Left cardiac atrium (tissue), 4 donors: ENCODE data around the gene USP34. TPM values are rescaled to one million over a fixed set of nuclear protein-coding genes. Genes with fewer than 3 reads are reported as not detected.
"Not testable (repeated sequence)": the region's sequence is repeated elsewhere in the genome, so short reads cannot be mapped to it uniquely, and the experiment has no call there.

Experiments
- ATAC-seq, 2 donors: fragments of 200-7000 bp; cut with Tn5 transposase; one replicate each; pipeline ENCODE4 v1.9.1; 2020; ENCODE audit warnings: mild to moderate bottlenecking in 2 of 2, moderate library complexity in 2 of 2
- DNase-seq: peaks from one replicate; pipeline ENCODE4 v3.0.0-alpha.2; 2020
- intact Hi-C, 2 donors: fragments of 100-400 bp; cut with DNase I; formaldehyde crosslinking; loops; one replicate each; pipeline versions ENCODE4 v1.14.1 to v1.15.1; 2022 to 2023
- long read RNA-seq: library from polyadenylated mRNA; unstranded; transcript quantifications from one replicate; pipeline ENCODE4 v2.0.0, GENCODE V29; 2021
- total RNA-seq, 2 donors: library from RNA; stranded (reverse); fragmentation: NEBNext Ultra II Directional; extraction: Animal tissue kit (Norgen Biotek cat#: 25700); gene quantifications; one replicate each; pipeline ENCODE4 v1.2.1, GENCODE V29; 2021
- donor health status: DM: no; HTN: yes; CAD: no.
- donor health status: DM: no; HTN: yes; CAD: no; lungs with severe emphysema.
- donor health status: DM: yes; HTN: yes; CAD: no.
- donor health status: Dilated cardiomyopathy.

Gene USP34
- total RNA-seq: 10 to 100 TPM; 44.1 to 60.4 TPM
- long read RNA-seq, partial matches to known transcripts: 2 of 5 reads
- long read RNA-seq, other reads (novel, unspliced or antisense): 3 of 5 reads

GRCh38 chr2:61470965-61471904, at the start of gene USP34:
USP34 (minus strand) TSS chr2:61471087; CDS start chr2:61470692, 395 bp downstream.
- intact Hi-C loops: loop anchor here in 1 of 2 donors (5.0 kb wide), 1 partner anchor 66 kb away; the partner anchor contains the start of gene XPO1
- peak; percentile 96 to 98 for ATAC-seq

GRCh38 chr2:61520261-61520660, 49.4 kb upstream of the USP34 start:
- no peak for ATAC-seq
- no peak for DNase-seq
- intact Hi-C loops: loop anchor here in 1 of 2 donors (10.0 kb wide), 1 partner anchor 335 kb away; the partner anchor contains the start of gene FAM161A

More at GRCh38 chr2:61470965-61471904, at the start of gene USP34:
- DNase-seq: peak; percentile 95

GRCh38 chr2:61512768-61513398, 42.0 kb upstream of the USP34 start:
- ATAC-seq (no peak), DNase-seq (no peak)
- intact Hi-C loops: no loop called here

- DNase-seq (no peak), ATAC-seq (no peak)
- intact Hi-C loops: no loop called here
Observed at GRCh38 chr2:61510674-61511671, 40.1 kb upstream of the USP34 start.

- intact Hi-C loops: no loop called here
- no peak for ATAC-seq
- no peak for DNase-seq
Observed at GRCh38 chr2:61504949-61505348, 34.1 kb upstream of the USP34 start.

GRCh38 chr2:61499060-61499459, 28.2 kb upstream of the USP34 start:
- ATAC-seq (no peak), DNase-seq (no peak)
- intact Hi-C loops: no loop called here

GRCh38 chr2:61493523-61493942, 22.6 kb upstream of the USP34 start:
- intact Hi-C loops: no loop called here
- ATAC-seq (no peak), DNase-seq (no peak)

- ATAC-seq (no peak), DNase-seq (no peak)
- intact Hi-C loops: no loop called here
Observed at GRCh38 chr2:61492476-61492875, 21.6 kb upstream of the USP34 start.

GRCh38 chr2:61485281-61485680, 14.4 kb upstream of the USP34 start:
- no peak for DNase-seq
- ATAC-seq: no peak
- intact Hi-C loops: no loop called here

GRCh38 chr2:61478086-61478485, 7.2 kb upstream of the USP34 start:
- DNase-seq: no peak
- no peak for ATAC-seq
- intact Hi-C loops: no loop called here

GRCh38 chr2:61476929-61477589, 6.2 kb upstream of the USP34 start:
- intact Hi-C loops: not testable (repeated sequence)

GRCh38 chr2:61471905-61472805, 1.3 kb upstream of the USP34 start:
- intact Hi-C loops: loop anchor here in 1 of 2 donors (5.0 kb wide), 1 partner anchor 65 kb away; the partner anchor contains the start of gene XPO1
- ATAC-seq (peak in 1 of 2 donors; percentile 2), DNase-seq (no peak)

More at GRCh38 chr2:61476929-61477589, 6.2 kb upstream of the USP34 start:
- DNase-seq, ATAC-seq: not testable (repeated sequence)

GRCh38 chr2:61470122-61470951, 550 bp downstream of the USP34 start:
- ATAC-seq: peak; percentile 76 to 79
- DNase-seq: peak; percentile 90
- intact Hi-C loops: loop anchor here in 1 of 2 donors (5.0 kb wide), 1 partner anchor 67 kb away; the partner anchor contains the start of gene XPO1

GRCh38 chr2:61469424-61470121, 1.3 kb downstream of the USP34 start:
- intact Hi-C loops: loop anchor here in 1 of 2 donors (5.0 kb wide), 1 partner anchor 68 kb away; the partner anchor contains the start of gene XPO1
- DNase-seq: no peak
- ATAC-seq: no peak

GRCh38 chr2:61468231-61468630, 2.7 kb downstream of the USP34 start:
- ATAC-seq, intact Hi-C loops, DNase-seq: not testable (repeated sequence)
